SJSA1 (cell line): ENCODE data around the gene GBA3. TPM values are rescaled to one million over a fixed set of nuclear protein-coding genes. Genes with fewer than 3 reads are reported as not detected.

Experiments used
- DNase-seq, 2 experiments: peaks; one replicate each; pipeline ENCODE4 v3.0.0-alpha.2; 2015 to 2020; ENCODE audit warnings: low spot score in 2 of 2, low read depth in 1 of 2
- H3K27ac ChIP-seq: fragments of 250-450 bp; sonication (Bioruptor Pico); 2 replicates; pipeline ENCODE4 v1.5.1; 2020; ENCODE audit warnings: mild to moderate bottlenecking, moderate library complexity
- H3K27me3 ChIP-seq: fragments of 250-450 bp; sonication (Bioruptor Pico); replicated peaks from 2 replicates; pipeline ENCODE4 v1.5.1; 2020; ENCODE audit warnings: mild to moderate bottlenecking, moderate library complexity
- H3K36me3 ChIP-seq: fragments of 250-450 bp; sonication (Bioruptor Pico); 2 replicates; pipeline ENCODE4 v1.5.1; 2020; ENCODE audit warnings: mild to moderate bottlenecking
- H3K4me1 ChIP-seq: fragments of 250-450 bp; sonication (Bioruptor Pico); replicated peaks from 2 replicates; pipeline ENCODE4 v1.6.1; 2021; ENCODE audit warnings: mild to moderate bottlenecking
- H3K4me3 ChIP-seq: fragments of 250-450 bp; sonication (Bioruptor Pico); 2 replicates; pipeline ENCODE4 v1.5.1; 2020; ENCODE audit warnings: mild to moderate bottlenecking
- H3K9me3 ChIP-seq: fragments of 250-450 bp; sonication (Bioruptor Pico); replicated peaks from 2 replicates; pipeline ENCODE4 v1.5.1; 2020; ENCODE audit warnings: mild to moderate bottlenecking
- total RNA-seq: library from RNA; depleted of rRNA; stranded (reverse); fragments of >200 nt; shearing (Covaris generic); gene quantifications from 2 replicates; pipeline ENCODE4 v1.2.3, GENCODE V29; 2014

Gene GBA3
- total RNA-seq, 1 experiment from 2014 or later = not detected

- H3K27me3 ChIP-seq = no peaks in the 10 kb centered on the region
- no peak for DNase-seq
- H3K4me3 ChIP-seq = no peak overlapping the region
- H3K4me1 ChIP-seq = no peaks in the 10 kb centered on the region
- no peaks in the 10 kb centered on the region for H3K9me3 ChIP-seq
- H3K36me3 ChIP-seq = no peaks in the 10 kb centered on the region
- H3K27ac ChIP-seq = no peak overlapping the region
Measured at GRCh38 chr4:22713841-22714240, 21.1 kb downstream of the GBA3 start.

- H3K4me3 ChIP-seq = no peak overlapping the region
- no peak overlapping the region for H3K27ac ChIP-seq
Measured at GRCh38 chr4:22719218-22719617, 26.5 kb downstream of the GBA3 start.

GRCh38 chr4:22720091-22720490 is 27.4 kb downstream of the GBA3 start:
- no peak for DNase-seq
- Histone ChIP-seq H3K4me1 (no peaks in the 10 kb centered on the region), H3K27me3 (no peaks in the 10 kb centered on the region), H3K4me3 (no peak overlapping the region), H3K9me3 (no peaks in the 10 kb centered on the region), H3K36me3 (no peaks in the 10 kb centered on the region), H3K27ac (no peak overlapping the region)

More at GRCh38 chr4:22719218-22719617, 26.5 kb downstream of the GBA3 start:
- H3K4me1 ChIP-seq = no peaks in the 10 kb centered on the region
- no peaks in the 10 kb centered on the region for H3K9me3 ChIP-seq
- H3K36me3 ChIP-seq = no peaks in the 10 kb centered on the region
- no peaks in the 10 kb centered on the region for H3K27me3 ChIP-seq
- no peak for DNase-seq

- H3K9me3 ChIP-seq = no peaks in the 10 kb centered on the region
- no peak for DNase-seq
- no peak overlapping the region for H3K27ac ChIP-seq
- H3K4me1 ChIP-seq = no peaks in the 10 kb centered on the region
- no peaks in the 10 kb centered on the region for H3K36me3 ChIP-seq
- no peaks in the 10 kb centered on the region for H3K27me3 ChIP-seq
- H3K4me3 ChIP-seq = no peak overlapping the region
Measured at GRCh38 chr4:22721204-22721603, 28.5 kb downstream of the GBA3 start.

GRCh38 chr4:22730021-22730420 is 37.3 kb downstream of the GBA3 start:
- H3K9me3 ChIP-seq = no peaks in the 10 kb centered on the region
- H3K27me3 ChIP-seq = no peaks in the 10 kb centered on the region
- H3K27ac ChIP-seq = no peak overlapping the region
- H3K4me1 ChIP-seq = no peaks in the 10 kb centered on the region
- H3K36me3 ChIP-seq = no peaks in the 10 kb centered on the region
- DNase-seq = no peak
- H3K4me3 ChIP-seq = no peak overlapping the region

GRCh38 chr4:22733816-22734215 is 41.1 kb downstream of the GBA3 start:
- Histone ChIP-seq H3K4me3 (no peak overlapping the region), H3K27ac (no peak overlapping the region), H3K4me1 (no peaks in the 10 kb centered on the region), H3K9me3 (no peaks in the 10 kb centered on the region), H3K27me3 (no peaks in the 10 kb centered on the region), H3K36me3 (no peaks in the 10 kb centered on the region)
- no peak for DNase-seq

- no peak overlapping the region for H3K27ac ChIP-seq
- H3K36me3 ChIP-seq = no peaks in the 10 kb centered on the region
- H3K4me3 ChIP-seq = no peak overlapping the region
- H3K4me1 ChIP-seq = no peaks in the 10 kb centered on the region
- H3K9me3 ChIP-seq = no peaks in the 10 kb centered on the region
- H3K27me3 ChIP-seq = no peaks in the 10 kb centered on the region
- no peak for DNase-seq
Measured at GRCh38 chr4:22736912-22737311, 44.2 kb downstream of the GBA3 start.

GRCh38 chr4:22739968-22740367 is 47.2 kb downstream of the GBA3 start:
- H3K27ac ChIP-seq = no peak overlapping the region
- H3K4me3 ChIP-seq = no peak overlapping the region
- H3K4me1 ChIP-seq = no peaks in the 10 kb centered on the region
- H3K9me3 ChIP-seq = no peaks in the 10 kb centered on the region
- H3K36me3 ChIP-seq = no peaks in the 10 kb centered on the region
- H3K27me3 ChIP-seq = no peaks in the 10 kb centered on the region
- DNase-seq = no peak

- DNase-seq = no peak
- H3K36me3 ChIP-seq = no peaks in the 10 kb centered on the region
Measured at GRCh38 chr4:22741744-22742143, 49.0 kb downstream of the GBA3 start.

GRCh38 chr4:22743290-22743689 is 50.6 kb downstream of the GBA3 start:
- Histone ChIP-seq H3K36me3 (no peaks in the 10 kb centered on the region), H3K9me3 (no peaks in the 10 kb centered on the region), H3K4me3 (no peak overlapping the region), H3K27me3 (no peaks in the 10 kb centered on the region), H3K27ac (no peak overlapping the region), H3K4me1 (no peaks in the 10 kb centered on the region)
- DNase-seq = no peak

More at GRCh38 chr4:22741744-22742143, 49.0 kb downstream of the GBA3 start:
- Histone ChIP-seq H3K4me3 (no peak overlapping the region), H3K27ac (no peak overlapping the region), H3K27me3 (no peaks in the 10 kb centered on the region), H3K4me1 (no peaks in the 10 kb centered on the region), H3K9me3 (no peaks in the 10 kb centered on the region)

GRCh38 chr4:22744478-22745062 is 51.8 kb downstream of the GBA3 start:
- no peak for DNase-seq
- Histone ChIP-seq H3K4me3 (no peak overlapping the region), H3K27ac (no peak overlapping the region), H3K36me3 (no peaks in the 10 kb centered on the region), H3K27me3 (no peaks in the 10 kb centered on the region), H3K9me3 (no peaks in the 10 kb centered on the region), H3K4me1 (no peaks in the 10 kb centered on the region)

- no peaks in the 10 kb centered on the region for H3K4me1 ChIP-seq
- H3K4me3 ChIP-seq = no peak overlapping the region
- no peak overlapping the region for H3K27ac ChIP-seq
- DNase-seq = no peak
- H3K9me3 ChIP-seq = no peaks in the 10 kb centered on the region
- no peaks in the 10 kb centered on the region for H3K36me3 ChIP-seq
- H3K27me3 ChIP-seq = no peaks in the 10 kb centered on the region
Measured at GRCh38 chr4:22745234-22745633, 52.5 kb downstream of the GBA3 start.

- no peak for DNase-seq
Measured at GRCh38 chr4:22754116-22754515, 61.4 kb downstream of the GBA3 start.

GRCh38 chr4:22762548-22762947 is 69.8 kb downstream of the GBA3 start:
- no peaks in the 10 kb centered on the region for H3K9me3 ChIP-seq
- no peaks in the 10 kb centered on the region for H3K36me3 ChIP-seq
- H3K27ac ChIP-seq = no peak overlapping the region
- H3K4me1 ChIP-seq = no peaks in the 10 kb centered on the region
- H3K4me3 ChIP-seq = no peak overlapping the region
- DNase-seq = no peak
- no peaks in the 10 kb centered on the region for H3K27me3 ChIP-seq

More at GRCh38 chr4:22754116-22754515, 61.4 kb downstream of the GBA3 start:
- Histone ChIP-seq H3K27me3 (no peaks in the 10 kb centered on the region), H3K36me3 (no peaks in the 10 kb centered on the region), H3K4me1 (no peaks in the 10 kb centered on the region), H3K9me3 (no peaks in the 10 kb centered on the region), H3K4me3 (no peak overlapping the region), H3K27ac (no peak overlapping the region)

- H3K9me3 ChIP-seq = no peaks in the 10 kb centered on the region
- no peaks in the 10 kb centered on the region for H3K36me3 ChIP-seq
- H3K4me1 ChIP-seq = no peaks in the 10 kb centered on the region
- no peak overlapping the region for H3K4me3 ChIP-seq
- H3K27me3 ChIP-seq = no peaks in the 10 kb centered on the region
- DNase-seq = no peak
- H3K27ac ChIP-seq = no peak overlapping the region
Measured at GRCh38 chr4:22764183-22764582, 71.4 kb downstream of the GBA3 start.
